ENCODE measurements around the gene ALOX15.

Gene ALOX15

DNA sequence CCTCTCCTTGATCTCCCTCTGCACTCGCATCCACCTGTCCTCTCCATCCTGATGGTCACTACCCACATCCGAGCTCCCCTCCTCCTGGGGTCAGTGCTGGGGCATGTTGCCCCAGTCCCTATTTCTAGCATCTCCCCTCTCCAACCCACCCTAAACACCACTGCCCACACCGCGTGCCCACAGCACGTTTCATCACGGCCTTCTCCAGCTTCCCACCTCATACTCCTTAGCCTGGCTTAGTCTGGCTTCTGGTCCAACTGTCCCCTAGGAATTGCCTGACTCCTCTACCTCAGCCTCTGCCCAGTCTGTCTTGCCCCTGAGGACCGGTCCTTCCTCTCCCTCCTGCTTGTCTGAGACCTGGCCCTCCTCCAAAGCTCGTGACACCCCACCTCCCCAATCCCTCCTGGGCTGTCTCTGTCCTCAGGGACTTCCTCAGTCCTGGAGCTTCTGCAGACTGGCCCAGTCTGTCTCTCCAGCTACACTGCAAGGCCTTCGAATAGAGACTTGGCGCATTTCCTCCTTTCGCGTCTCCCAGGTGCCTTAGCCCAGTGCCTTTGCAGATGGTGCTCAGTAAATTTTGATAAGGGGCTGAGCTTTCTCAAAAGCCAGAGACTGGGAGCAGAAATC, 4.9 kb downstream of the ALOX15 start:
- Histone ChIP-seq H3K36me3 (ENCODE audit: insufficient read depth, insufficient read length, low read length) (no peaks in the 10 kb centered on the region), H3K4me1 (ENCODE audit: insufficient read depth, insufficient read length) (peaks cover 5% of the 10 kb centered on the region), H3K9ac (ENCODE audit: insufficient read length, low read depth) (no peak overlapping the region), H3K9me3 (ENCODE audit: insufficient read depth, low read length) (no peaks in the 10 kb centered on the region), H3K4me3 (ENCODE audit: insufficient read length, low read depth) (no peak overlapping the region), H3K27me3 (ENCODE audit: insufficient read depth, insufficient read length) (peaks cover 43% of the 10 kb centered on the region)
- no peak for TF ChIP-seq YY1 (IDR thresholded peaks at IDR 0.05; ENCODE audit: insufficient read depth, insufficient read length)
- TF ChIP-seq ZNF274 (IDR thresholded peaks at IDR 0.05; ENCODE audit: low read depth, low read length): no peak
- no peak for TF ChIP-seq SUZ12 (IDR thresholded peaks at IDR 0.05; ENCODE audit: extremely low read depth, insufficient read depth, insufficient read length)
- DNase-seq (ENCODE audit: low read depth, low spot score): no peak

GRCh38 chr17:4635823-4636375, 5.6 kb downstream of the ALOX15 start:
- H3K27me3 ChIP-seq (ENCODE audit: insufficient read depth, insufficient read length): peaks cover 36% of the 10 kb centered on the region
- no peaks in the 10 kb centered on the region for H3K9me3 ChIP-seq (ENCODE audit: insufficient read depth, low read length)
- no peak for DNase-seq (ENCODE audit: low read depth, low spot score)
- H3K4me1 ChIP-seq (ENCODE audit: insufficient read depth, insufficient read length): peaks cover 6% of the 10 kb centered on the region
- H3K9ac ChIP-seq (ENCODE audit: insufficient read length, low read depth): peak overlapping the region; percentile 16
- TF ChIP-seq ZNF274 (IDR thresholded peaks at IDR 0.05; ENCODE audit: low read depth, low read length) (no peak), YY1 (IDR thresholded peaks at IDR 0.05; ENCODE audit: insufficient read depth, insufficient read length) (no peak)
- H3K36me3 ChIP-seq (ENCODE audit: insufficient read depth, insufficient read length, low read length): no peaks in the 10 kb centered on the region
- no peak overlapping the region for H3K4me3 ChIP-seq (ENCODE audit: insufficient read length, low read depth)

DNA sequence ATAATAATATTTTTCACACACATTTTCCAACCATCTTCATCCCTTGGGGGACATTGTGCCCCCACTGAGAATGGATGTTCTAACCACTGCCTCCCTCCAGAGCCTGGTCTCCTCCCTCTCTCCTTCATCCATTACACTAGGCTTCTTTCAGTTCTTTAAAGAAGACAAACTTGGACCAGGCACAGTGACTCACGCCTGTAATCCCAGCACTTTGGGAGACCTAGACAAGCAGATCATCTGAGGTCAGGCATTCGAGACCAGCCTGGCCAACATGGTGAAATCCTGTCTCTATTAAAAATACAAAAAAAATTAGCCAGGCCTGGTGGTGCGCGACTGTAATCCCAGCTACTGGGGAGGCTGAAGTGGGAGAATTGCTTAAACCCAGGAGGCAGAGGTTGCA, 6.5 kb downstream of the ALOX15 start:
- no peak for TF ChIP-seq ZNF274 (IDR thresholded peaks at IDR 0.05; ENCODE audit: low read depth, low read length)
- TF ChIP-seq YY1 (IDR thresholded peaks at IDR 0.05; ENCODE audit: insufficient read depth, insufficient read length): no peak
- Histone ChIP-seq H3K27me3 (ENCODE audit: insufficient read depth, insufficient read length) (peaks cover 31% of the 10 kb centered on the region), H3K9ac (ENCODE audit: insufficient read length, low read depth) (no peak overlapping the region), H3K4me1 (ENCODE audit: insufficient read depth, insufficient read length) (peaks cover 6% of the 10 kb centered on the region), H3K36me3 (ENCODE audit: insufficient read depth, insufficient read length, low read length) (no peaks in the 10 kb centered on the region), H3K4me3 (ENCODE audit: insufficient read length, low read depth) (no peak overlapping the region), H3K9me3 (ENCODE audit: insufficient read depth, low read length) (no peaks in the 10 kb centered on the region)
- no peak for DNase-seq (ENCODE audit: low read depth, low spot score)

- Histone ChIP-seq H3K9me3 (ENCODE audit: insufficient read depth, low read length) (no peaks in the 10 kb centered on the region), H3K36me3 (ENCODE audit: insufficient read depth, insufficient read length, low read length) (no peaks in the 10 kb centered on the region), H3K4me3 (ENCODE audit: insufficient read length, low read depth) (no peak overlapping the region), H3K4me1 (ENCODE audit: insufficient read depth, insufficient read length) (peaks cover 6% of the 10 kb centered on the region), H3K27me3 (ENCODE audit: insufficient read depth, insufficient read length) (peaks cover 25% of the 10 kb centered on the region), H3K9ac (ENCODE audit: insufficient read length, low read depth) (no peak overlapping the region)
- no peak for DNase-seq (ENCODE audit: low read depth, low spot score)
- TF ChIP-seq SUZ12 (IDR thresholded peaks at IDR 0.05; ENCODE audit: extremely low read depth, insufficient read depth, insufficient read length): no peak
- no peak for TF ChIP-seq ZNF274 (IDR thresholded peaks at IDR 0.05; ENCODE audit: low read depth, low read length)
- no peak for TF ChIP-seq YY1 (IDR thresholded peaks at IDR 0.05; ENCODE audit: insufficient read depth, insufficient read length)
Measured at GRCh38 chr17:4633643-4634042, 7.8 kb downstream of the ALOX15 start.

DNA sequence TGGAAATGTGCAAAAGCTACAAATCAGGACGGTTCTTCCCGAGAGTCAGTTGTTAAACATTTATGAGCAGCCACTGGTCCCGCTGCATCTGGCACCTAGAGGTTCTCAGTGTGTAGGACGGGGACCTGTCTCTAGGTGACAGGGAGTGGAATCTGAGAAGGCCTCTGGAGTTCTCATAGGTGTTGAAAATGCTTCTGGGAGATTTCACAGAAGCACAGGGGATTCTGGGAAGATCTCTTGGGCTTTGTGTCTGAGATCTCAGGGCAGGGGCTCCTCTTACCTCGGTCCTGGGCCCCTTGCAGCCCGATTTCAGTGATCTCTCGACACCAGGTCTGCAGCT, 8.9 kb downstream of the ALOX15 start:
- Histone ChIP-seq H3K4me1 (ENCODE audit: insufficient read depth, insufficient read length) (peaks cover 6% of the 10 kb centered on the region), H3K36me3 (ENCODE audit: insufficient read depth, insufficient read length, low read length) (no peaks in the 10 kb centered on the region), H3K4me3 (ENCODE audit: insufficient read length, low read depth) (no peak overlapping the region), H3K9me3 (ENCODE audit: insufficient read depth, low read length) (no peaks in the 10 kb centered on the region), H3K9ac (ENCODE audit: insufficient read length, low read depth) (no peak overlapping the region), H3K27me3 (ENCODE audit: insufficient read depth, insufficient read length) (peaks cover 18% of the 10 kb centered on the region)
- no peak for DNase-seq (ENCODE audit: low read depth, low spot score)
- TF ChIP-seq YY1 (IDR thresholded peaks at IDR 0.05; ENCODE audit: insufficient read depth, insufficient read length) (no peak), SUZ12 (IDR thresholded peaks at IDR 0.05; ENCODE audit: extremely low read depth, insufficient read depth, insufficient read length) (no peak)

- Histone ChIP-seq H3K9me3 (ENCODE audit: insufficient read depth, low read length) (no peaks in the 10 kb centered on the region), H3K4me1 (ENCODE audit: insufficient read depth, insufficient read length) (peaks cover 6% of the 10 kb centered on the region), H3K4me3 (ENCODE audit: insufficient read length, low read depth) (no peak overlapping the region), H3K9ac (ENCODE audit: insufficient read length, low read depth) (no peak overlapping the region), H3K36me3 (ENCODE audit: insufficient read depth, insufficient read length, low read length) (no peaks in the 10 kb centered on the region), H3K27me3 (ENCODE audit: insufficient read depth, insufficient read length) (peaks cover 13% of the 10 kb centered on the region)
- DNase-seq (ENCODE audit: low read depth, low spot score): peak; percentile 59
- TF ChIP-seq YY1 (IDR thresholded peaks at IDR 0.05; ENCODE audit: insufficient read depth, insufficient read length) (no peak), SUZ12 (IDR thresholded peaks at IDR 0.05; ENCODE audit: extremely low read depth, insufficient read depth, insufficient read length) (no peak), ZNF274 (IDR thresholded peaks at IDR 0.05; ENCODE audit: low read depth, low read length) (no peak)
Measured at GRCh38 chr17:4631836-4632580, 9.5 kb downstream of the ALOX15 start.

DNA sequence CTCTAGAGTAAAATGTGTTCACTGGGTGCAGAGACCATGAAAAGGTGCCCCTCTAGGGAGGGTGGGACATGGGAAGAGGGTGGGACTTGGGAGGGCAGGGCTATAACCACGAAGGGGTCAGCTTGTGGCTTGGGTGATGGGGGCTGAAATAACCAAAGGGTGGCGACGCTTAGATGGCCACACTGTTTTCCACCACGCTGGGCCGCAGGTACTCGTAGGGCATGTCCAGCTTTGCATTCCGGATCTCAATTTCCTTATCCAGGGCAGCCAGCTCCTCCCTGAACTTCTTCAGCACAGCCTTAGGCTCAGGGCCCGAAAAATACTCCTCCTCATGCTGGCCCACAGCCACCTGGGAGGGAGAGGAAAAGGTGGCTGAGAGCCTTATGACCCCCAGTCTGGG, 10.0 kb downstream of the ALOX15 start:
- Histone ChIP-seq H3K27me3 (ENCODE audit: insufficient read depth, insufficient read length) (peaks cover 7% of the 10 kb centered on the region), H3K9ac (ENCODE audit: insufficient read length, low read depth) (no peak overlapping the region), H3K4me1 (ENCODE audit: insufficient read depth, insufficient read length) (peaks cover 6% of the 10 kb centered on the region), H3K9me3 (ENCODE audit: insufficient read depth, low read length) (no peaks in the 10 kb centered on the region), H3K36me3 (ENCODE audit: insufficient read depth, insufficient read length, low read length) (no peaks in the 10 kb centered on the region), H3K4me3 (ENCODE audit: insufficient read length, low read depth) (no peak overlapping the region)
- TF ChIP-seq SUZ12 (IDR thresholded peaks at IDR 0.05; ENCODE audit: extremely low read depth, insufficient read depth, insufficient read length) (no peak), ZNF274 (IDR thresholded peaks at IDR 0.05; ENCODE audit: low read depth, low read length) (no peak), YY1 (IDR thresholded peaks at IDR 0.05; ENCODE audit: insufficient read depth, insufficient read length) (no peak)
- DNase-seq (ENCODE audit: low read depth, low spot score): no peak
